ENCODE data around the gene SFI1. TPM values are rescaled to one million over a fixed set of nuclear protein-coding genes. Genes with fewer than 3 reads are reported as not detected.
A peak's percentile ranks its signal among the peaks of the same experiment; 100 is the strongest.

The SFI1 gene
- total and polyA plus RNA-seq, 10 donors: 36.7 to 110 (median 85.2) TPM

DNA sequence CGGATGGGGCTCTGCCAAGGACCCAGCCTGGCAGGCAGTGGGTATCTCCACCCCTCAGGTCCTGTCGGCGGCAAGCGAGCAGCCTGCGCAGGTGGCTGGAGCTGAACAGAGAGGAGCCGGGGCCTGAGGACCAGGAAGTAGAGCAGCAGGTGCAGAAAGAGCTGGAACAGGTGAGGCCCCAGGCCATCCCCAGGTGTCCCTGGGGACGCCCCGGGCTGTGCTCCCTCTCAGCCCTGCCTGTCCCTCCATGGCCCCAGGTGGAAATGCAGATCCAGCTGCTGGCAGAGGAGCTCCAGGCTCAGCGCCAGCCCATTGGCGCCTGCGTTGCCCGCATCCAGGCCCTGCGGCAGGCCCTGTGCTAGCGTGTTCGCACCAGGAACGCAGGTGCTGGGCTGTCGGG lies 121.7 kb downstream of the SFI1 start:
- H3K27ac ChIP-seq: no peak overlapping the region
- no peak overlapping the region for H3K4me3 ChIP-seq
- H3K36me3 ChIP-seq: peaks cover 0 to 88% (median 64%) of the 10 kb centered on the region in 6 donors
- H3K27me3 ChIP-seq (replicated peaks in 1 of 7): no peaks in the 10 kb centered on the region
- intact Hi-C loops (cut with DNase I; ENCODE audit: low total_unique reads): loop anchor here (5.0 kb wide), 1 partner anchor 46 kb away; no protein-coding TSS in a partner anchor
- TF ChIP-seq POLR2AphosphoS5 (IDR thresholded peaks at IDR 0.05) (peak; percentile 14 to 70 (median 25)), POLR2A (IDR thresholded peaks at IDR 0.05) (no peak)
- TF ChIP-seq, protein P1, sequence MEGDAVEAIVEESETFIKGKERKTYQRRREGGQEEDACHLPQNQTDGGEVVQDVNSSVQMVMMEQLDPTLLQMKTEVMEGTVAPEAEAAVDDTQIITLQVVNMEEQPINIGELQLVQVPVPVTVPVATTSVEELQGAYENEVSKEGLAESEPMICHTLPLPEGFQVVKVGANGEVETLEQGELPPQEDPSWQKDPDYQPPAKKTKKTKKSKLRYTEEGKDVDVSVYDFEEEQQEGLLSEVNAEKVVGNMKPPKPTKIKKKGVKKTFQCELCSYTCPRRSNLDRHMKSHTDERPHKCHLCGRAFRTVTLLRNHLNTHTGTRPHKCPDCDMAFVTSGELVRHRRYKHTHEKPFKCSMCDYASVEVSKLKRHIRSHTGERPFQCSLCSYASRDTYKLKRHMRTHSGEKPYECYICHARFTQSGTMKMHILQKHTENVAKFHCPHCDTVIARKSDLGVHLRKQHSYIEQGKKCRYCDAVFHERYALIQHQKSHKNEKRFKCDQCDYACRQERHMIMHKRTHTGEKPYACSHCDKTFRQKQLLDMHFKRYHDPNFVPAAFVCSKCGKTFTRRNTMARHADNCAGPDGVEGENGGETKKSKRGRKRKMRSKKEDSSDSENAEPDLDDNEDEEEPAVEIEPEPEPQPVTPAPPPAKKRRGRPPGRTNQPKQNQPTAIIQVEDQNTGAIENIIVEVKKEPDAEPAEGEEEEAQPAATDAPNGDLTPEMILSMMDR (IDR thresholded peaks at IDR 0.05 in 8 of 11, conservative IDR thresholded peaks at IDR 0.05 in 3 of 11): no peak
- DNase-seq: no peak
- H3K9me3 ChIP-seq: no peaks in the 10 kb centered on the region
- H3K4me1 ChIP-seq: peaks cover 28 to 74% (median 49%) of the 10 kb centered on the region in 6 donors
- WGBS, 5 donors: 86 to 95% (median 86%) methylated on average over 8 to 17 of the region's 17 CpGs

DNA sequence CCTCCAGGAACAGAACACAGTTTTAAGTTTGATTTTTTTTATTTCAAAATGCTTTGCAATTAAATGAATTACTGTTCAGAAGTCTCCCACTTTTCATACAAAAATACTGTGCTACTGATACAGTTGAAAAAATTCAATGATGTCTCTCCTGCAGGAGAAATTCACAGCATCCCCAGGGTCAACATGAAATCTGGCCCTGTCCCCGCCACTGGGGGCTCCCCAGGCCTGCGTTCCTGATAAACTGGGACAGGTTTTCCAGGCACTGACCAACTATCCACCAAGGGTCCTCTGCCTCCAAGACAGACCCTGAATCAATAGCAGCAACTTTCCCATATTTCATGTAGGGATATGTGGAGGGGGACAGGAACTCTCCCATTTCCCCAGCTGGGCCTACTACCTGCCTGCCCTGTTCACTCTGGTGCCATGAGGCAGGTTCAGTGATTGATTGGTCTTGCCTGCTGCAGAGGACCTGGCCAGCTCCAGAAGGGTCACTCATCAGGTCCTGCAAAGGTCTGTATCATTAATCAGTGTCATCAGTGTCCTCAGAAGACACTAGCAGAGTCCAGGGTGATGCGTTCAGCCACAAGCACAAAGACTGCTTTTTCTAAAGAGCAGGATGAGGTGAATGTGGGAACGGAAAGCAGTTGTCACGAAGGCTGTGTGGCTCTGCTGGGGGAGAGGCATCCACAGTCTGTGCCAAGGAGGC lies 122.3 kb downstream of the SFI1 start:
- no peak for DNase-seq
- no peaks in the 10 kb centered on the region for H3K9me3 ChIP-seq
- H3K27me3 ChIP-seq (replicated peaks in 1 of 7): no peaks in the 10 kb centered on the region
- TF ChIP-seq POLR2A (IDR thresholded peaks at IDR 0.05): no peak
- TF ChIP-seq POLR2AphosphoS5 (IDR thresholded peaks at IDR 0.05): peak in 2 of 3 donors; percentile 8 to 10
- peaks cover 27 to 74% (median 49%) of the 10 kb centered on the region in 6 donors for H3K4me1 ChIP-seq
- peaks cover 0 to 88% (median 69%) of the 10 kb centered on the region in 6 donors for H3K36me3 ChIP-seq
- no peak overlapping the region for H3K27ac ChIP-seq
- WGBS, 5 donors: 85 to 96% (median 91%) methylated on average over 5 of the region's 5 CpGs
- intact Hi-C loops (cut with DNase I; ENCODE audit: low total_unique reads): loop anchor here (5.0 kb wide), 1 partner anchor 46 kb away; no protein-coding TSS in a partner anchor
- H3K4me3 ChIP-seq: no peak overlapping the region

DNA sequence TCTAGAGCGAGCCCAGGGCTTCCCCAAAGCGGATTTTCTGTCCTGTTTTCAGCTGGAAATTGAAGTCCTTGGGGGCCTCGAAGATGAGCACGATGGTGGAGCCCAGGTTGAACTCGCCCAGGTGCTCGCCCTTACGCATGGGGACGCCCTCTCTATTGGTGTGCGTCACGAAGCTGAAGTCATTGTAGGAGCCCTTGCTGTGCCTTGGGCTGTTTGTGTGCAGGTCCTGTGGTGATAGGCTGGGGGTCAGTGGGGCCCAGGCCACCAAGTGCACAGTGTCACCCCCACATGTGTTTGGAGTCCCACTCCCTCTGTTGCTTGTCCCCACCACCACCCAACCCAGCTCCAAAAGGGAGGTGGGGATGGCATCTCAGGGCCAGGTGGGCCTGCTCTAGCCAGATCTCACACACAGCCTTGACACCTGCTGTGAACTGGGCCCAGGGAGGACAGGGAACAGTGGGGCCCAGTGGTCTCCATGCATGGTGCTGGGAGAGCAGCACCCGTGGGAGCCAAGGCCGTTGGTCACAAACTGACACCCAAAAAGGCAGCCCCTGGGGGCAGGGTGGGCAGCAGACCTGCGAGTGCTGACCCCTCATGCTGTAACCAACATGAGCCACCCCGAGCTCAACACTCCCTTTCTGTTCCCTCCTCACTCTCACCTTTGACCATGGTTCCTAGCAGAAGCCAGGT lies 123.4 kb downstream of the SFI1 start:
- intact Hi-C loops (cut with DNase I; ENCODE audit: low total_unique reads): loop anchor here (5.0 kb wide), 1 partner anchor 47 kb away; no protein-coding TSS in a partner anchor
- WGBS, 5 donors: 90 to 96% (median 92%) methylated on average over 12 to 14 of the region's 14 CpGs
- Histone ChIP-seq H3K9me3 (no peaks in the 10 kb centered on the region), H3K27me3 (replicated peaks in 1 of 7) (no peaks in the 10 kb centered on the region), H3K4me1 (peaks cover 22 to 74% (median 47%) of the 10 kb centered on the region in 6 donors), H3K27ac (peak overlapping the region in 1 of 8 donors; percentile 56), H3K36me3 (peaks cover 0 to 89% (median 74%) of the 10 kb centered on the region in 6 donors), H3K4me3 (no peak overlapping the region)
- DNase-seq: no peak
- TF ChIP-seq POLR2A (IDR thresholded peaks at IDR 0.05): no peak
- TF ChIP-seq, protein P1 (IDR thresholded peaks at IDR 0.05 in 8 of 11, conservative IDR thresholded peaks at IDR 0.05 in 3 of 11): no peak
- TF ChIP-seq POLR2AphosphoS5 (IDR thresholded peaks at IDR 0.05): peak in 1 of 3 donors; percentile 46

DNA sequence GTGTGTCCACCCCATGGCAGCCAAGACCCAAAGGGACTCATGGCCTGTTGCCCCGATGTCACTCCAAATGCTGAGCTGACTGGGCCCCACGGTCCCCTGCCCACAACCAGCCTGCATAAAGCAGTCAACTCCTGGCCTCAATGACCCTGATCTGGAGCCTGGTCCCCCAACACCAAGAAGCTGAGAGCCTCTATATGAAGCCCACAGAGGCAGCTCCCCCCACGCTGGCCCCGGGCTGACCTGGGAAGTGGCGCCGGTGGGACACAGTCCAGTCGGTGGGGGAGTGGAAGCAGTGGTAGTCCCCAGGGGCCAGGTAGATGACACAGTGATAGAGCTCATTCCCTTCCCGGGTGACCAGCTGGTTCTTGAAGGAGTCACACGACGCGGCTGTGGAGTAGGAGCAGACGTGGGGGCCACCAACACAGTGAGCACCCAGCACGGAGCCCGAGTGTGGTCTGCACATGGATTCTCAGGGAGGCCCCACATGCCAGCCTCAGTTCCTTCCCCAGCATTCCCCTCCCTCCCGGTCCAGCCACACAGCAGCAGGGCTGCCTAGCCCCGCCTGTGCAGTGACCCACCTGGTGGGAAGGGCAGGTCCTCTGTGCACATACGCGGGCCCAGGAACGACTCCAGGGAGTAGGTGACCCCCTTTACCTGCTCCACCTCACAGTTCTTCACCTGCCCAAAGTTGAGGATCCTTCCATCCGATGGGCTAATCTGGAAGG lies 124.6 kb downstream of the SFI1 start:
- H3K27me3 ChIP-seq (replicated peaks in 1 of 7): no peaks in the 10 kb centered on the region
- peaks cover 11 to 74% (median 46%) of the 10 kb centered on the region in 6 donors for H3K4me1 ChIP-seq
- H3K9me3 ChIP-seq: no peaks in the 10 kb centered on the region
- H3K4me3 ChIP-seq: no peak overlapping the region
- TF ChIP-seq POLR2A (IDR thresholded peaks at IDR 0.05): no peak
- TF ChIP-seq, protein P1 (IDR thresholded peaks at IDR 0.05 in 8 of 11, conservative IDR thresholded peaks at IDR 0.05 in 3 of 11): no peak
- TF ChIP-seq POLR2AphosphoS5 (IDR thresholded peaks at IDR 0.05): peak in 1 of 3 donors; percentile 25
- DNase-seq: no peak
- H3K27ac ChIP-seq: peak overlapping the region in 1 of 8 donors; percentile 56
- WGBS, 5 donors: 84 to 90% (median 89%) methylated on average over 17 to 20 of the region's 20 CpGs
- intact Hi-C loops (cut with DNase I; ENCODE audit: low total_unique reads): no loop called here
- H3K36me3 ChIP-seq: peaks cover 0 to 94% (median 79%) of the 10 kb centered on the region in 6 donors
